CD4-positive, alpha-beta T cell treated with Interleukin-17A for 4 hours (primary cell): ENCODE data around the gene PIK3CB.
A peak's percentile ranks its signal among the peaks of the same experiment; 100 is the strongest.
"Not testable (repeated sequence)": the region's sequence is repeated elsewhere in the genome, so short reads cannot be mapped to it uniquely, and the experiment has no call there.

Experiments
- DNase-seq: peaks from one replicate; pipeline ENCODE4 v3.0.0-alpha.2; 2020; ENCODE audit warnings: mixed read lengths

The PIK3CB gene

GRCh38 chr3:138675393-138675792, 159.3 kb downstream of the PIK3CB start:
- no peak for DNase-seq

- no peak for DNase-seq
These were observed 160.8 kb downstream of the PIK3CB start for GRCh38 chr3:138673641-138674530.

DNA sequence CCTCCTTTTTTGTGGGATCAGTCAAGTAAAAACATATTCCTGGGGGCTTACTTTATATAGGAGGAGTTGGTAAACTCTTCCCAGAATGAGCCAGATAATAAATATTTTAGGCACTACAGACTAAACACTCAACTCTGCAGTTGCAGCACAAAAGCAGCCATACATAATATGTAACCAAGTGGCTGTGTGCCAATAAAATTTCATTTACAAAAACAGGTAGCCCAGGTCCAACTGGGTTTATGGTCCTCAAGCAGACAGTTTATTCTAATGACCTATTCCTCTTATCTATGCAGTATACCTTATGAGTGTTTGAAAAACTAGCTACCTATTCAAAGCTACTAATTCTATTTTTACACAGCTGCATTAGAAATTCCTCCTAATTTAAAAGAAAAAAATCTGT, 164.3 kb downstream of the PIK3CB start:
- no peak for DNase-seq

- no peak for DNase-seq
These were observed 166.6 kb downstream of the PIK3CB start for GRCh38 chr3:138668107-138668506.

GRCh38 chr3:138657508-138657907, 177.2 kb downstream of the PIK3CB start:
- no peak for DNase-seq

DNA sequence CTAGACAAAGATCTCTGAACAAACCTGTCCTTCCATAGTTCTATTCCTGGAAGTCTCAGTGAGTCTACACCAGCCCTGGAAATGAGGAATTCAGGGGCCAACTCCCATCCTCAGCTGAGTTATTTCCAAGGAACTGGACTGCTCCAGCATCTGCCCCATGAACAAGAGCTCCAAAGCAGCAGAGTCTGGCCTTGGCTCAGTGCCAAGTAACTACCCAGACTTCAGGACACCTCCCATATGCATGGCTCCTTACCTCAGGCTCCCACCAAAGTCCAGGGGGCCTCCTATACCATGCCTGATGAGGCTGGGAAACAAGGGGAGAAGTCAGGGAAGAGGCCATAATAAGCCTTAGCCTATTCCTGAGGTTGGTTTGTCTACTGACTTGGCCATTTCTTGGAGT, 181.2 kb downstream of the PIK3CB start:
- peak; percentile 12 for DNase-seq

DNA sequence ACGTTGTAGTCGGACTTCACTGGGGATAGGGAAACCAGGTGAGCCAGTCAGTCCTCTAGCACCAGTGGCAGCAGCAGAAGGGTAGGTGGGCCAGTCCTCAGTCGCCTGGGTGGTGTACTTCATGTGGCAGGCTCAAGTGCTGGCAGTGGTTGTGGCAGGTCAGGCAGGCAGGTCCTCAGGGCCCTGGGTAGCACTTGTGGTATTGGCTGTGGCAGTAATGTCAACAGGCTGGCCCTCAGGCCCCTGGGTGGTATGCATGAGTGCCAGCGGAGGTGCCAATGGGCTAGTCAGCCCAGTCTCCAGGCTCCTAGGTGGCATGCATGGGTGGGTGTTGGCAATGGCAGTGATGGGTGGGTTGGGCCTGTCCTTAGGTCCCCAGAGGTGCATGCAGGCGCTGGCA, 185.6 kb downstream of the PIK3CB start:
- DNase-seq: no peak

DNA sequence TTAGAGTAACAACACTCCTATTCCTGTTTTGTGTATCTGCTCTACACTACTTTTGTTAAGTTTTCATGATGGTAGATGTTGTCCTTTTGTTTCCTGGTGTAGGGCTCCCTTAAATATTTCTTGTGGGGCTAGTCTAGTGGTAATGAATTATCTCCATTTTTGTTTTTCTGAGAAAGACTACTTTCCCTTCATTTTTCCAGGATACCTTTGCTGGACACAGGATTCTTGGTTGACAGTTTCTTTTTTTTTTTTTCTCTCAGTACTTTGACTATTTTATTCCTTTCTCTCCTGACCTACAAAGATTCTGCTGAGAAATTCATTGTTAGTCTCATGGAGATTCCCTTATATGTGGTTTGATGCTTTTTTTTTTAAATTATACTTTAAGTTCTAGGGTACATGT, 188.2 kb downstream of the PIK3CB start:
- DNase-seq: no peak

- DNase-seq: no peak
These were observed 188.7 kb downstream of the PIK3CB start for GRCh38 chr3:138646008-138646407.

DNA sequence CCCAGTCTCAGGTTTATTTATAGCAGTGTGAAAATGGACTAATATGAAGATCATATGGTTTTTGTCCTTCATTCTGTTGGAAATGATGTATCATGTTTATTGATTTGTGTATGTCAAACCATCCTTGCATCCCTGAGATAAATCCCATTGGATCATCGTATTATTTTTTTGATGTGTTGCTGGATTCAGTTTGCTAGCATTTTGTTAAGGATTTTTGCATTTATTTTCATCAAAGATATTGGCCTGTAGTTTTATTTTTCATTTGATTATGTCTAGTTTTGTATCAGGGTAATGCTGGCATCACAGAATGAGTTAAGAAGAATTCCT, 191.8 kb downstream of the PIK3CB start:
- DNase-seq: no peak

DNA sequence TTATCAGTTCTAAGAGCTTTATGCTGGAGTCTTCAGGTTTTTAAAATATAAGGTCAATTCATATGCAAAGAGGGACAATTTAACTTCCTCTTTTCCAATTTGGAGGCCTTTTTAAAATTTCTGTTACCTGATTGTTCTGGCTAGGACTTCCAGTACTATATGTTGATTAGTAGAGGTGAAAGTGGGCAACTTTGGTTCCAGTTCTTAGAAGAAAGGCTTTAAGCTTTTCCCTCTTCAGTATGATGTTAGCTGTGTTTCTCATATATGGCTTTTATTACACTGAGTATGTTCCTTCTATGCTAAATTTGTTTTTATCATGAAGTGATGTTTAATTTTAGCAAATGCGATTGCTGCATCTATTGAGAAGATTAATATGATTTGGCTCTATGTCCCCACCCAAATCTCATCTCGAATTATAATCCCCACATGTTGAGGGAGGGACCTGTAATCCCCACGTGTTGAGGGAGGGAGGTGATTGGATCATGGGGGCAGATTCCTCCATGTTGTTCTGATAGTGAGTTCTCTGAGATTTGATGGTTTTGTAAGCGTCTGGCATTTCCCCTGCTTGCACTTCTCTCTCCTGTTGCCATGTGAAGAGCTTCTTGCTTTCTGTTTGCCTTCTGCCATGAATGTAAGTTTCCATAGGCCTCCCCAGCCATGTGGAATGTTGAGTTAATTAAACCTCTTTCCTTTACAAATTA, 192.4 kb downstream of the PIK3CB start:
- DNase-seq: no peak

DNA sequence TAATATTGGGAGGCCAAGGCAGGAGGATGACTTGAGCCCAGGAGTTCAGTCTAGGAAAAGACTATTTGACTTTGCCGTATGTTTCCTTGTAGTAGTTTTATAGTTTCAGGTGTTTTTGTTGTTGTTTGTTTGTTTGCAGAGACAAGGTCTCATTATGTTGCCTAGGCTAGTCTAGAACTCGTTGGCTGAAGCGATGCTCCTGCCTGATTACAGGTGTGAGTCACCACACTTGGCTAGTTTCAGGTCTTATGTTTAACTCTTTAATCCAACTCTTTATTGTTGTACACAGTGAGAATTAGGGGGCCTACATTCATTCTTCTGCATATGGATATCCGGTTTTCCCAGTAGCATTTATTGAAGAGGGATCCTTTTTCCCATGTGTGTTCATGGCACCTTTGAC, 194.2 kb downstream of the PIK3CB start:
- DNase-seq: no peak

DNA sequence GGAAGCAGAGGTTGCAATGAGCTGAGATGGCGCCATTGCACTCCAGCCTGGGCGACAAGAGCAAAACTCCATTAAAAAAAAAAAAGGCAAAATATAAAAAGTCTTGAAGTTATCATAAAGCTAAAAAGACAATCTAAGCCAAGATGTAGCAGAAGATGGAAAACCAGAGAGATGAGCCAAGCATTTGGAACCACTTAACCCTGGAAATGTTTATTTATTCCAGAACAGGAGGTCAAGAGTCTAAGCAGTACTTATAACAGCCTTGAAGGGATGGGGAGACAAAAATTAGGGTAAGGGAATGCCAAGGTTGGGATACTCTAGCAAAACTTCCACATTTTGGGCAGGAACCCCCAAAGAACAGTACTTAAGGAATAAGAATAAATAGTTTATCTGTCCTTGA, 196.1 kb downstream of the PIK3CB start:
- no peak for DNase-seq

DNA sequence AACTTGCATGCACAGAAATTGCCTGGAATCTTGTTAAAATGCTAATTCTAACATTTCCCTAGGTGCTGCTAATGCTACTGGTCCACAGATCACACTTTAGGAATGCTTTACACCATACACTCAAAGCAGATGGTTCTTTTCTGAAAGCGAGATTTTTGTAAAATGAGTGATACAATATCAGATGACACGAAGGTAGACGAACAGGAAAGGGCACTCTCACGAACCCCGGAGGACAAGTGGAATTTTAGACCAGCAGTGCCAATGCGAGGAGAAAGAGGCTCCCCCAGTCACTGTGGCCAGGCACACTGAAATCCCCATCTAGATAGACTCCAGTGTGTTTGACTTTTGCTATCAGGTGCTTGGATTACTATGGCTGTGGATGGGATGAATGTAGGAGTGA, 205.2 kb downstream of the PIK3CB start:
- DNase-seq: no peak

DNA sequence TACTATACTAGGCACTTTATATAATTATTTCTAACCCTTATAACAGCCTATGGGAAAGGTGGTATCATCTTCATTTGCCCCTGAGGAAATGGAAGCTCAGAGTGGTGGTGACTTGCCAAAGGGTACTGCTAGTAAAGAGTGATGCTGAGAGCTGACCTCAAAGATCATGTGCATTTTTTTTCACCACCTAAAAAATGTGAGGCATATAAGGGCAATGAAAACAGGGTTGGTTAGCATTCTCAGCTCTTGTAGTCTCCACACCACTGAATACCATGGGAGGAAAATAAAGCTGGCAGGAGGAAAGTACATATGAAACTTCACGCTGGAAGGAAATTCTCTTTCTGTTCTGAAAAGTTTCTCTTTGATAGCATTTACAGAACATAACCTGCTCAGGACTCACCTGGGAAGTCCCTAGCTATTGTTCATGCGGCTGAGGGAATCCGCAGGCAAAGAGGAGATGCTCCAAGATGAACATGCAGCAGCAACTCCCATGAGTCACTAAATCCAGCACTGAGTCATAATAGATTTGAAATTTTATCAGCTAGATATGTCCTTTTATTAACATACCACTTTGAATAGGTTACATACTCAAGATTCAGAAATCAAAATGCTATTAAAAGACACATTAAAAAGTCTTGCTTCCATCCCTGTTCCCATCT, 208.9 kb downstream of the PIK3CB start:
- DNase-seq: no peak

GRCh38 chr3:138624518-138624917, 210.2 kb downstream of the PIK3CB start:
- DNase-seq: no peak

DNA sequence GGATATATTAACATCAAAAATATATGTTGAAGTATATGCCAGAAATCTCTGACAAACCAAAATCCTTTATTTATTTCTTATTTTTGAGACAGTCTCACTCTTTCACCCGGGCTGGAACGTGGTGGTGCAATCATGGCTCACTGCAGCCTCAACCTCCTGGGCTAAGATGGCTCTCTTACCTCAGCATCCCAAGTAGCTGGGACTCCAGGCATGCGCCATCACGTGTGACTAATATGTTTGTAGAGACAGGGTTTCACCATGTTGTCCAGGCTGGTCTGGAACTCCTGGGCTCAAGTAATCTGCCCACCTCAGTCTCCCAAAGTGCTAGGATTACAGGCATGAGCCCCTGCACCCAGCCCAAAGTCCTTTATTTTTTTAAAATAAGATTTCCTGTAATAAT, 214.3 kb downstream of the PIK3CB start:
- no peak for DNase-seq

GRCh38 chr3:138615462-138615861, 219.3 kb downstream of the PIK3CB start:
- no peak for DNase-seq

DNA sequence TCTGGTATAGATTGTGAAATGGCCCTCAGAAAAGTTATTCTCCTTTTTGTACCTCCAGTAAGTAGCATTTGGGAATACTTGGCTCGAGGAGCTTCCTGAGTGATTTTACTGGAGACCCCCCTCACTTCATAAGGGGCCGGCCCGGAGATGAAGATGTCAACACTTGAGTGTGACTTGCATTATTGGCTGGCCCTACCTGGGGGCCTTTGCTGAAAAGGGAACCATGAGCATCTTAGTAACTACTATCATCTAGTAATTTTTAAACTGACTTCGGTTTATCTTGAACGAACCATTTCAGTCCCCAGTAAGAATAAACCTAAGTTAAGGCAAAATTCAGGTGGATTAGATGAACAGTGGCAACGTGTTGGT, 224.8 kb downstream of the PIK3CB start:
- DNase-seq: no peak

DNA sequence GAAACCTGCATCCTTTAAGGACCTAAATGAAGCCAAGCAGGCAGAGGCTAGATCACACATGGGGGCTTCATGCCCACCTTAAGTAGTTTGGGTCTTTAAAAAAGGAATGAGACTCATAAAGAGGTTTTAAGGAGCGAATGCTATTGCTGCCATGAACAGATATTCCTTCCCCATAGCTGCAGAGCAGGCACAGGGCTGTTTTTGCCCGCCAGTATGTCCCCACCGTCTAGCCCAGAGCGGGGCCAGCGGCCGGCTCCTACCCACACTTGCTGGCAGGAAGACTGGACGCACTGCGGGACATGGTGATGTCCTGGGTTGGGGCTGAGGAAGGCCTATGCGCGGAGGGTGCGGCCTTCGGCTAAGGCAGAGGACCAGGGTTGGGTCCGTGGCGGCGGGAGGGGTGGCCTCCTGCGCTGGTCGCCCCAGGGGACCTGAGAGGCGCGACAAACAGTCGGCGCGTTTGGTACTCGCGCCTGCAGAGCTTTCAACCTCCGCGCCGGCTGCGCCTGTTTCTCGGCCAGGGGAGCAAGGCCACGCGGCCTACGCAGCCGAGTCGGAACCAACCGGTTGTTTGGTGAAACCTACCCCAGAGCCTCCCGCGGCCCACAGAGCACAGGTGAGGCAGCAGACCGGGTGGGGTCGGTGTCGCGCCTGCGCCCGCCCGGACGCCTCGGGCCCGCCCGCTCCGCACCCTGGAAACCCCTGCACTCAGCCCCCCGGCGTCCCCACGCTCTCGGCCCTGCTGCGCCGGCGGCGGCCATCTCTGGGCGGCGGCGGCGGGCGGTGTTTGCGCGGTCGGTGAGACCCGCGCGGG, 226.2 kb downstream of the PIK3CB start, which contains the start of gene FAIM:
Gene FAIM (plus strand): TSS at position 450 of the 814 bp plus-strand sequence. CDS start 10,956 bp downstream, outside the sequence.
- DNase-seq: peak; percentile 74

GRCh38 chr3:138604106-138604595, 230.6 kb downstream of the PIK3CB start:
- DNase-seq: not testable (repeated sequence)
